ENCODE results near the gene ACIN1.

Gene ACIN1

DNA sequence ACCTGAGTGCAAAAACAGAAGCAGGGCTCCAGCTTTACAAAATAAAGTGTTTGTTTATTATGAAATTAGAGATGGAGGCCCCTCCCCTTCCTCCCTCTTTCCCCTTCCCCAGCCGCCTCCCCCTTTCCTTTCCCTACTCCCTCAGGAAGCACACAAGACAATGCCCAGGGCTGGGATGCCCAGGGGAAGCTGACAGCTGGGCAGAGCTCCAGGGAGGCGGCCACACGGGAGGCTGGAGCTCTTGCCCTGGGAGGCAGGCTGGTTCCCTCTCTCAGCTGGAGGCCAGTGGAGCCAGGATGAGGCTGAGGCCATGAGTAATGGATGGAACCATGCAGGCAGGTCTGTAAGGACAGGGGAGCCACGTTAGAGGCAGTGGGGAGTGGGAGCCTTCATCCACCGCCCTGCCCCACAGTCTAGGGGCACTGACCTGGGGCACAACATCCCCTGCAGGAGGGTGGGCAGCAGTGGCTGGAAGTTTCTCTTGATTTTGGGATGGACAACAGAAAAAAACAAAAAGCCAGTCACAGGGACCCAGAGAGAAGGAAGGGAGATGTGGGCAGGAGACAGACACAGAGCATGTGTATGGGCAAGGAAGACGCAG is 47.8 kb downstream of the ACIN1 start:
- Mint-ChIP-seq H3K4me1 (ENCODE audit: low read depth) (no peaks in the 10 kb centered on the region), H3K27me3 (ENCODE audit: low read depth) (no peaks in the 10 kb centered on the region), H3K4me3 (no peak overlapping the region), H3K27ac (no peak overlapping the region), H3K36me3 (ENCODE audit: low read depth) (no peaks in the 10 kb centered on the region), H3K9me3 (no peaks in the 10 kb centered on the region)
- DNase-seq (ENCODE audit: low spot score): no peak

DNA sequence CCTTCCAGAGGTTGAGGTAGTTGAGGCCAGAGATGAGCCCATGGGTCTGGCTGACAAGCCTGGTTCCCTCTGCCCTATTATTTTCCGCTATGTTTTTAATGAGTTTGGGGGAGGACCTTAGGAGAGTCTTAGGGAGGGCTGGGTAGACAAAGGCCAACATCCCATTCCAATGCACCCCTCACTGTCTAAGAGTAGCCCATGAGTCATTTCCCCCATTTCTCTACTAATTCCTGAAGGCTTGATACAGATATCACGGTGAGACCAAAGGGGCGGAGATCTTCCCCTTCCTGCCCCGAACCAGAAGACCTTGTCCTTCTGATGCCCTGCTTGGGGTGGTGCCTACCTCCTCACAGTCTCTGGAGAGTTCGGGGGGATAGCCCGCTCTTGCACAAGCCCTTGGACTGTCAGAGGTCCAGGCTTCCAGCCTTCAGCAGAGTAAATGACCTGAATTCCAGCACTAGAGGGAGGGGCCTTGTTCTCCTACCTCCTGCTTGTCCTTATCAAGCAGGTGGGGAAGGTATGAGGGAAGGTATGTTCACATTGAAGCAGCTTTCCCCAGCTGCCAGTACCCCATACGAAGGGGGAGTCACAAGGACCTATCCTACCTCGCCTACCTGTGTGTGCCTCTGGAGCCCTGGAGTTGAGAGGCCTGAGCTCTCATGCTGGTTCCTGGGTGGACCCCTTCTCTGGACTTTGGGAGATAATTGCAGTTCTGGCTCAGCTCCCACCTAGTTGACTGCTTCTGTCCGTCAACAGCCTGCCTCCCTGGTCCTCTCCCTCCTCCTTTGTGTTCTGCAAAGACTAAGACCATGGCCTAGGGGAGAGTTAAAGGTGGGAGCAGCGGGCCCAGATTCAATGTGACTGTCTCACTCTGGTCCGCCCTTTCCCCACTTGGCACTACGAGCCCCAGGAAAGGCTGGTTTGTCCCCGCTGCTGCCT is 49.2 kb downstream of the ACIN1 start:
- Mint-ChIP-seq H3K9me3 (no peaks in the 10 kb centered on the region), H3K4me3 (no peak overlapping the region), H3K27ac (no peak overlapping the region), H3K4me1 (ENCODE audit: low read depth) (no peaks in the 10 kb centered on the region), H3K36me3 (ENCODE audit: low read depth) (no peaks in the 10 kb centered on the region), H3K27me3 (ENCODE audit: low read depth) (no peaks in the 10 kb centered on the region)
- no peak for DNase-seq (ENCODE audit: low spot score)

- no peaks in the 10 kb centered on the region for H3K9me3 Mint-ChIP-seq
- no peak overlapping the region for H3K27ac Mint-ChIP-seq
- DNase-seq (ENCODE audit: low spot score): no peak
- no peaks in the 10 kb centered on the region for H3K4me1 Mint-ChIP-seq (ENCODE audit: low read depth)
- H3K4me3 Mint-ChIP-seq: no peak overlapping the region
- H3K27me3 Mint-ChIP-seq (ENCODE audit: low read depth): no peaks in the 10 kb centered on the region
- H3K36me3 Mint-ChIP-seq (ENCODE audit: low read depth): no peaks in the 10 kb centered on the region
Observed at GRCh38 chr14:23044840-23045239, 50.1 kb downstream of the ACIN1 start.

GRCh38 chr14:23043754-23044153 is 51.2 kb downstream of the ACIN1 start:
- H3K36me3 Mint-ChIP-seq (ENCODE audit: low read depth): no peaks in the 10 kb centered on the region
- H3K27ac Mint-ChIP-seq: no peak overlapping the region
- no peak overlapping the region for H3K4me3 Mint-ChIP-seq
- no peaks in the 10 kb centered on the region for H3K27me3 Mint-ChIP-seq (ENCODE audit: low read depth)
- H3K4me1 Mint-ChIP-seq (ENCODE audit: low read depth): no peaks in the 10 kb centered on the region
- no peak for DNase-seq (ENCODE audit: low spot score)
- no peaks in the 10 kb centered on the region for H3K9me3 Mint-ChIP-seq

- no peak overlapping the region for H3K27ac Mint-ChIP-seq
- H3K27me3 Mint-ChIP-seq (ENCODE audit: low read depth): no peaks in the 10 kb centered on the region
Observed at GRCh38 chr14:23043145-23043544, 51.8 kb downstream of the ACIN1 start.

GRCh38 chr14:23042162-23042965 is 52.6 kb downstream of the ACIN1 start, which contains the start of gene PSMB11:
TSS of gene PSMB11 (plus strand) at chr14:23042212. CDS start at chr14:23042226, 14 bp downstream.
- no peak within 1 kb of the TSS for H3K27ac Mint-ChIP-seq
- H3K4me1 Mint-ChIP-seq (ENCODE audit: low read depth): no peaks in the 10 kb centered on the region
- no peaks in the 10 kb centered on the region for H3K9me3 Mint-ChIP-seq
- H3K36me3 Mint-ChIP-seq (ENCODE audit: low read depth): no peaks in the 10 kb centered on the region
- no peaks in the 10 kb centered on the region for H3K27me3 Mint-ChIP-seq (ENCODE audit: low read depth)
- DNase-seq (ENCODE audit: low spot score): no peak
- no peak within 1 kb of the TSS for H3K4me3 Mint-ChIP-seq

More at GRCh38 chr14:23043145-23043544, 51.8 kb downstream of the ACIN1 start:
- no peaks in the 10 kb centered on the region for H3K36me3 Mint-ChIP-seq (ENCODE audit: low read depth)
- H3K9me3 Mint-ChIP-seq: no peaks in the 10 kb centered on the region
- no peaks in the 10 kb centered on the region for H3K4me1 Mint-ChIP-seq (ENCODE audit: low read depth)
- no peak overlapping the region for H3K4me3 Mint-ChIP-seq
- DNase-seq (ENCODE audit: low spot score): no peak

GRCh38 chr14:23041729-23042128 is 53.2 kb downstream of the ACIN1 start:
- Mint-ChIP-seq H3K27me3 (ENCODE audit: low read depth) (no peaks in the 10 kb centered on the region), H3K4me3 (no peak overlapping the region), H3K9me3 (no peaks in the 10 kb centered on the region), H3K27ac (no peak overlapping the region), H3K36me3 (ENCODE audit: low read depth) (no peaks in the 10 kb centered on the region), H3K4me1 (ENCODE audit: low read depth) (no peaks in the 10 kb centered on the region)
- no peak for DNase-seq (ENCODE audit: low spot score)

GRCh38 chr14:23040100-23040499 is 54.8 kb downstream of the ACIN1 start:
- Mint-ChIP-seq H3K4me3 (no peak overlapping the region), H3K27me3 (ENCODE audit: low read depth) (no peaks in the 10 kb centered on the region), H3K36me3 (ENCODE audit: low read depth) (no peaks in the 10 kb centered on the region), H3K4me1 (ENCODE audit: low read depth) (peaks cover 8% of the 10 kb centered on the region), H3K9me3 (no peaks in the 10 kb centered on the region), H3K27ac (no peak overlapping the region)
- DNase-seq (ENCODE audit: low spot score): no peak

GRCh38 chr14:23035303-23036144 is 59.4 kb downstream of the ACIN1 start:
- Mint-ChIP-seq H3K4me3 (peak overlapping the region; percentile 83), H3K9me3 (no peaks in the 10 kb centered on the region), H3K4me1 (ENCODE audit: low read depth) (peaks cover 25% of the 10 kb centered on the region), H3K27ac (peak overlapping the region; percentile 89), H3K36me3 (ENCODE audit: low read depth) (peaks cover 21% of the 10 kb centered on the region), H3K27me3 (ENCODE audit: low read depth) (no peaks in the 10 kb centered on the region)
- DNase-seq (ENCODE audit: low spot score): no peak

- H3K27ac Mint-ChIP-seq: peak within 1 kb of the TSS; percentile 89
- H3K27me3 Mint-ChIP-seq (ENCODE audit: low read depth): no peaks in the 10 kb centered on the region
- DNase-seq (ENCODE audit: low spot score): peak; percentile 86
- H3K4me3 Mint-ChIP-seq: peak within 1 kb of the TSS; percentile 83
- peaks cover 25% of the 10 kb centered on the region for H3K4me1 Mint-ChIP-seq (ENCODE audit: low read depth)
- H3K9me3 Mint-ChIP-seq: no peaks in the 10 kb centered on the region
- peaks cover 22% of the 10 kb centered on the region for H3K36me3 Mint-ChIP-seq (ENCODE audit: low read depth)
Observed at GRCh38 chr14:23034498-23035302, 60.2 kb downstream of the ACIN1 start, which contains the start of gene PSMB5. TSS of gene PSMB5 (minus strand) at chr14:23034900. CDS start at chr14:23034881, 19 bp downstream.

DNA sequence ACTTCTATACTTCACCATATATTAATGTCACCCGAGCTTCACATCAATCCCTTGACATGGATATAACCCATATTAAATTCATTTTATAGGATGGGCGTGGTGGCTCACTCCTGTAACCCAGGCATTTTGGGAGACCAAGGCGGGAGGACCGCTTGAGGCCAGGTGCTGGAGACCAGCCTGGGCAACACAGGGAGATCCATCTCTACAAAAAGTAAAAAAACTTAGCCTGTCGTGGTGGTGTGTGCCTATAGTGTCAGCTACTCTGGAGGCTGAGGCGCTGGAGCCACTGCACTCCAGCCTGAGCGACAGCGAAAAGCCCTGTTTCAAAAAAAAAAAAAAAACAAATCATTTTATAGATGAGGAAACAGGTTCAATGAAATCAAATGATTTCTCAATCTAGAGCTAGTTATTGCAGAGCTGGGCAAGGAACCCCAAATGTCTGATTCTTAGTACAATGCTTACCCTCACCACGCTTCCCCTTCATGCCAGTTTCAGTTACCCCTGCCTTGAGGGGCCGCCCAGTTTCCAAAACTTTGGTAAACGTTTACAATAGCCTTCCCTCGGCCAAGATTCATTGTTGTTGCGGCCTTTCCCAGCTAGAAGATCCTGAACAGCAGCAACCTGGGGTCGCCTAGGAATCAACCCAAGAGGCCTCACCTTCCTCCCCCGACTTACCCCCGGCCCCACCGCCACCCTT is 61.0 kb downstream of the ACIN1 start:
- Mint-ChIP-seq H3K27ac (peak overlapping the region; percentile 89), H3K27me3 (ENCODE audit: low read depth) (no peaks in the 10 kb centered on the region), H3K9me3 (no peaks in the 10 kb centered on the region), H3K4me3 (peak overlapping the region; percentile 83), H3K36me3 (ENCODE audit: low read depth) (peaks cover 29% of the 10 kb centered on the region), H3K4me1 (ENCODE audit: low read depth) (peaks cover 30% of the 10 kb centered on the region)
- no peak for DNase-seq (ENCODE audit: low spot score)

DNA sequence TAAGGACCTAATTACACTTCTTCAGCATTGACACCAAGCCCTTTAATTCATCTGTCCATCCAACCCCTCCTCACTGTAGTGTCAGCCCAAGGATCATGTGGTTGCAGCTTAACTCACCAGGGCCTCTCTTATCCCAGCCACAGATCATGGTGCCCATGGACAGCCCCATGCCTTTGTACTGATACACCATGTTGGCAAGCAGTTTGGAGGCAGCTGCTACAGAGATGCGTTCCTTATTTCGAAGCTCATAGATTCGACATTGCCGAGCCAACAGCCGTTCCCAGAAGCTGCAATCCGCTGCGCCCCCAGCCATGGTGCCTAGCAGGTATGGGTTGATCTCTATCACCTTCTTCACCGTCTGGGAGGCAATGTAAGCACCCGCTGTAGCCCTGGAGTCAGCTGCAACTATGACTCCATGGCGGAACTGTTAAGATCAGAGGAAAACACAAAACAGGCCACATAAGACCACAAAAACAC is 61.6 kb downstream of the ACIN1 start:
- peak overlapping the region; percentile 89 for H3K27ac Mint-ChIP-seq
- peak overlapping the region; percentile 83 for H3K4me3 Mint-ChIP-seq
- no peak for DNase-seq (ENCODE audit: low spot score)
- no peaks in the 10 kb centered on the region for H3K9me3 Mint-ChIP-seq
- H3K36me3 Mint-ChIP-seq (ENCODE audit: low read depth): peaks cover 33% of the 10 kb centered on the region
- H3K27me3 Mint-ChIP-seq (ENCODE audit: low read depth): no peaks in the 10 kb centered on the region
- peaks cover 35% of the 10 kb centered on the region for H3K4me1 Mint-ChIP-seq (ENCODE audit: low read depth)
